Naive thymus-derived CD8-positive, alpha-beta T cell (primary cell): ENCODE results near the gene TAF7. TPM values are rescaled to one million over a fixed set of nuclear protein-coding genes. Genes with fewer than 3 reads are reported as not detected.
"Not testable (repeated sequence)": the region's sequence is repeated elsewhere in the genome, so short reads cannot be mapped to it uniquely, and the experiment has no call there.

Source experiments
- ATAC-seq, 2 donors: fragments of 150-1000 bp; cut with Tn5 transposase in 1 of 2; sonication (Bioruptor Pico), chemical (Tn5 transposase) in 1 of 2; 1 replicate in 1 of 2; 2 replicates in 1 of 2; pipeline ENCODE4 v1.10.0; 2021; ENCODE audit warnings: mild to moderate bottlenecking in 2 of 2, moderate library complexity in 2 of 2
- POLR2A ChIA-PET: fragments of 350-600 bp; sonication (Branson Sonifier 250); formaldehyde crosslinking; loops from one replicate; lab custom pipeline; 2021; ENCODE audit warnings: antibody characterized with exemption; lab: Charles Lee
- DNase-seq, 10 donors: peaks; one replicate each; pipeline versions ENCODE4 v3.0.0 to v3.0.0-alpha.2; 2020 to 2022
- H3K27ac Mint-ChIP-seq, 10 donors: one replicate each; pipeline ENCODE4 v1.8.0; 2020 to 2022; ENCODE audit warnings: mild to moderate bottlenecking in 10 of 10, mixed read lengths in 10 of 10, moderate library complexity in 4 of 10, inconsistent platforms in 1 of 10
- H3K27me3 Mint-ChIP-seq, 5 donors: one replicate each; pipeline ENCODE4 v1.8.0; 2021 to 2022; ENCODE audit warnings: mixed read lengths in 5 of 5
- H3K36me3 Mint-ChIP-seq, 3 donors: one replicate each; pipeline ENCODE4 v1.8.0; 2020 to 2022; ENCODE audit warnings: mixed read lengths in 3 of 3, mild to moderate bottlenecking in 2 of 3, inconsistent platforms in 1 of 3
- H3K4me1 Mint-ChIP-seq, 4 donors: one replicate each; pipeline ENCODE4 v1.8.0; 2021 to 2022; ENCODE audit warnings: mixed read lengths in 4 of 4
- H3K4me3 Mint-ChIP-seq, 10 donors: one replicate each; pipeline ENCODE4 v1.8.0; 2020 to 2022; ENCODE audit warnings: mild to moderate bottlenecking in 10 of 10, mixed read lengths in 10 of 10, moderate library complexity in 6 of 10, inconsistent platforms in 1 of 10
- H3K9me3 Mint-ChIP-seq, 9 donors: one replicate each; pipeline ENCODE4 v1.8.0; 2020 to 2022; ENCODE audit warnings: mixed read lengths in 9 of 9, mild to moderate bottlenecking in 3 of 9, inconsistent platforms in 1 of 9, moderate library complexity in 1 of 9
- polyA plus RNA-seq, 3 donors: library from polyadenylated mRNA; unstranded; fragments of 300-500 nt; fragmentation: Illumina TruSeq; gene quantifications; one replicate each; pipeline ENCODE4 v1.2.3, GENCODE V29; 2021
- total RNA-seq, 8 experiments: library from RNA in 2 of 8; stranded (reverse) in 2 of 8; gene quantifications; one replicate each; pipeline ENCODE4 v1.2.3 and lab custom pipeline; 2021 to 2026

TAF7 gene
- total and polyA plus RNA-seq, 5 experiments from 2014 or later: 139 to 230 (median 206) TPM

GRCh38 chr5:141328231-141328630 is 7.6 kb upstream of the TAF7 start:
- no peak overlapping the region for H3K4me3 Mint-ChIP-seq

GRCh38 chr5:141326088-141326854 is 5.7 kb upstream of the TAF7 start:
- ATAC-seq (peak; percentile 96 to 97), DNase-seq (peak in 9 of 10 donors; percentile 50 to 81 (median 66))
- Mint-ChIP-seq H3K4me1 (peaks cover 6 to 8% (median 7%) of the 10 kb centered on the region in 4 donors), H3K36me3 (peaks cover 2 to 49% (median 42%) of the 10 kb centered on the region in 3 donors), H3K27ac (peak overlapping the region; percentile 51 to 93 (median 88)), H3K4me3 (peak overlapping the region; percentile 84 to 98 (median 93)), H3K9me3 (peaks cover 9 to 76% (median 28%) of the 10 kb centered on the region in 9 donors), H3K27me3 (peaks cover 8 to 48% (median 41%) of the 10 kb centered on the region in 5 donors)
- POLR2A ChIA-PET: interaction anchor here (0.7 kb wide), 1 partner anchor 1344 kb away, joined by 5 read pairs; no protein-coding TSS in a partner anchor

More at GRCh38 chr5:141328231-141328630, 7.6 kb upstream of the TAF7 start:
- Mint-ChIP-seq H3K27me3 (peaks cover 13 to 66% (median 58%) of the 10 kb centered on the region in 5 donors), H3K36me3 (peaks cover 9 to 53% (median 48%) of the 10 kb centered on the region in 3 donors), H3K9me3 (peaks cover 5 to 75% (median 36%) of the 10 kb centered on the region in 9 donors), H3K27ac (no peak overlapping the region), H3K4me1 (peaks cover 6 to 8% (median 7%) of the 10 kb centered on the region in 4 donors)
- POLR2A ChIA-PET: interaction anchor here (0.5 to 0.8 kb wide), 2 partner anchors 11 to 184 kb away, joined by 3 to 6 read pairs; no protein-coding TSS in a partner anchor
- no peak for ATAC-seq
- no peak for DNase-seq

GRCh38 chr5:141322261-141322660 is 1.7 kb upstream of the TAF7 start:
- H3K27ac Mint-ChIP-seq: peak overlapping the region in 2 of 10 donors; percentile 58 to 72
- DNase-seq (no peak), ATAC-seq (no peak)
- peaks cover 0 to 17% (median 11%) of the 10 kb centered on the region in 5 donors for H3K27me3 Mint-ChIP-seq
- H3K4me1 Mint-ChIP-seq: peaks cover 28 to 39% (median 33%) of the 10 kb centered on the region in 4 donors
- peaks cover 22 to 57% (median 43%) of the 10 kb centered on the region in 3 donors for H3K36me3 Mint-ChIP-seq
- H3K4me3 Mint-ChIP-seq: peak overlapping the region in 3 of 10 donors; percentile 9 to 96 (median 94)
- peaks cover 0 to 78% (median 48%) of the 10 kb centered on the region in 9 donors for H3K9me3 Mint-ChIP-seq
- POLR2A ChIA-PET: no interaction called here

- H3K27me3 Mint-ChIP-seq: peaks cover 0 to 2% (median 1%) of the 10 kb centered on the region in 5 donors
- H3K4me3 Mint-ChIP-seq: peak overlapping the region; percentile 92 to 100 (median 98)
- POLR2A ChIA-PET: interaction anchor here (0.6 to 1.9 kb wide), 13 partner anchors 60 to 772 kb away, joined by 4 to 13 read pairs (median 5); partner anchors contain the start of genes DIAPH1, EIF4EBP3, HDAC3 and IK
- ATAC-seq (no peak), DNase-seq (no peak)
- peak overlapping the region in 7 of 10 donors; percentile 97 to 100 (median 99) for H3K27ac Mint-ChIP-seq
- H3K4me1 Mint-ChIP-seq: peaks cover 20 to 36% (median 29%) of the 10 kb centered on the region in 4 donors
- H3K9me3 Mint-ChIP-seq: peaks cover 12 to 87% (median 54%) of the 10 kb centered on the region in 9 donors
- H3K36me3 Mint-ChIP-seq: peaks cover 36 to 79% (median 43%) of the 10 kb centered on the region in 3 donors
Observed at GRCh38 chr5:141319699-141320098, 885 bp downstream of the TAF7 start.

- Mint-ChIP-seq H3K4me1 (peaks cover 20 to 36% (median 29%) of the 10 kb centered on the region in 4 donors), H3K27ac (peak overlapping the region in 3 of 10 donors; percentile 11 to 100 (median 14)), H3K36me3 (peaks cover 36 to 81% (median 48%) of the 10 kb centered on the region in 3 donors), H3K9me3 (peaks cover 17 to 90% (median 57%) of the 10 kb centered on the region in 9 donors), H3K4me3 (peak overlapping the region in 9 of 10 donors; percentile 29 to 100 (median 97)), H3K27me3 (peaks cover 0 to 1% (median 0%) of the 10 kb centered on the region in 5 donors)
- POLR2A ChIA-PET: interaction anchor here (0.6 to 1.9 kb wide), 3 partner anchors 59 to 318 kb away, joined by 4 to 9 read pairs (median 5); partner anchors contain the start of genes HDAC3 and RELL2
- ATAC-seq (no peak), DNase-seq (no peak)
Observed at GRCh38 chr5:141319202-141319601, 1.4 kb downstream of the TAF7 start.

GRCh38 chr5:141316963-141317362 is 3.6 kb downstream of the TAF7 start:
- not testable (repeated sequence) for H3K27me3 Mint-ChIP-seq, ATAC-seq, DNase-seq, H3K4me3 Mint-ChIP-seq
- Mint-ChIP-seq H3K4me1 (peaks cover 20 to 36% (median 29%) of the 10 kb centered on the region in 4 donors), H3K9me3 (peaks cover 18 to 99% (median 67%) of the 10 kb centered on the region in 9 donors), H3K36me3 (peaks cover 42 to 92% (median 65%) of the 10 kb centered on the region in 3 donors), H3K27ac (peak overlapping the region in 1 of 10 donors; percentile 9)
- POLR2A ChIA-PET: interaction anchor here (0.7 kb wide), 1 partner anchor 755 kb away, joined by 5 read pairs; no protein-coding TSS in a partner anchor

GRCh38 chr5:141313711-141314110 is 6.9 kb downstream of the TAF7 start:
- ATAC-seq: no peak
- Mint-ChIP-seq H3K9me3 (peaks cover 19 to 99% (median 58%) of the 10 kb centered on the region in 9 donors), H3K36me3 (peaks cover 33 to 86% (median 58%) of the 10 kb centered on the region in 3 donors), H3K4me3 (no peak overlapping the region), H3K27me3 (no peaks in the 10 kb centered on the region), H3K4me1 (peaks cover 4 to 11% (median 7%) of the 10 kb centered on the region in 4 donors), H3K27ac (no peak overlapping the region)
- POLR2A ChIA-PET: no interaction called here
- no peak for DNase-seq

- no peaks in the 10 kb centered on the region for H3K27me3 Mint-ChIP-seq
- H3K4me1 Mint-ChIP-seq: peaks cover 0 to 2% (median 0%) of the 10 kb centered on the region in 4 donors
- peaks cover 11 to 67% (median 48%) of the 10 kb centered on the region in 3 donors for H3K36me3 Mint-ChIP-seq
- ATAC-seq: no peak
- H3K9me3 Mint-ChIP-seq: peaks cover 3 to 94% (median 39%) of the 10 kb centered on the region in 9 donors
- no peak for DNase-seq
- peak overlapping the region in 1 of 10 donors; percentile 29 for H3K27ac Mint-ChIP-seq
- POLR2A ChIA-PET: no interaction called here
- no peak overlapping the region for H3K4me3 Mint-ChIP-seq
Observed at GRCh38 chr5:141306630-141307029, 14.0 kb downstream of the TAF7 start.

- H3K4me3 Mint-ChIP-seq: no peak within 1 kb of the TSS
- POLR2A ChIA-PET: no interaction called here
- peaks cover 0 to 2% (median 0%) of the 10 kb centered on the region in 4 donors for H3K4me1 Mint-ChIP-seq
- no peak within 1 kb of the TSS for H3K27ac Mint-ChIP-seq
- DNase-seq (no peak), ATAC-seq (no peak)
- no peaks in the 10 kb centered on the region for H3K27me3 Mint-ChIP-seq
- peaks cover 0 to 94% (median 31%) of the 10 kb centered on the region in 9 donors for H3K9me3 Mint-ChIP-seq
- H3K36me3 Mint-ChIP-seq: peaks cover 9 to 72% (median 54%) of the 10 kb centered on the region in 3 donors
Observed at GRCh38 chr5:141303756-141304155, 16.8 kb downstream of the TAF7 start, which contains the start of gene SLC25A2. Gene SLC25A2, minus strand, starts transcription at chr5:141304049. Its CDS starts 184 bp downstream, at chr5:141303865.

GRCh38 chr5:141298376-141298775 is 22.2 kb downstream of the TAF7 start:
- ATAC-seq: no peak
- no peak overlapping the region for H3K4me3 Mint-ChIP-seq
- no peaks in the 10 kb centered on the region for H3K27me3 Mint-ChIP-seq
- DNase-seq: no peak
- peaks cover 0 to 5% (median 0%) of the 10 kb centered on the region in 4 donors for H3K4me1 Mint-ChIP-seq
- H3K27ac Mint-ChIP-seq: no peak overlapping the region
- POLR2A ChIA-PET: no interaction called here
- peaks cover 40 to 91% (median 76%) of the 10 kb centered on the region in 3 donors for H3K36me3 Mint-ChIP-seq
- H3K9me3 Mint-ChIP-seq: peaks cover 6 to 96% (median 50%) of the 10 kb centered on the region in 9 donors

GRCh38 chr5:141272906-141273305 is 47.7 kb downstream of the TAF7 start:
- DNase-seq (no peak), ATAC-seq (no peak)
- Mint-ChIP-seq H3K4me1 (no peaks in the 10 kb centered on the region), H3K27me3 (no peaks in the 10 kb centered on the region), H3K36me3 (peaks cover 4 to 76% (median 59%) of the 10 kb centered on the region in 3 donors), H3K9me3 (peaks cover 22 to 100% (median 60%) of the 10 kb centered on the region in 9 donors), H3K4me3 (no peak overlapping the region), H3K27ac (no peak overlapping the region)
- POLR2A ChIA-PET: no interaction called here

- Mint-ChIP-seq H3K4me3 (no peak overlapping the region), H3K27ac (no peak overlapping the region), H3K36me3 (peaks cover 6 to 80% (median 79%) of the 10 kb centered on the region in 3 donors), H3K9me3 (peaks cover 18 to 99% (median 62%) of the 10 kb centered on the region in 9 donors), H3K4me1 (no peaks in the 10 kb centered on the region), H3K27me3 (no peaks in the 10 kb centered on the region)
- DNase-seq (no peak), ATAC-seq (no peak)
- POLR2A ChIA-PET: no interaction called here
Observed at GRCh38 chr5:141269195-141269594, 51.4 kb downstream of the TAF7 start.
